Keratinocyte (primary cell): ENCODE results near the gene PLPP1. TPM values are rescaled to one million over a fixed set of nuclear protein-coding genes. Genes with fewer than 3 reads are reported as not detected.

Experiments
- DNase-seq: peaks from one replicate; pipeline ENCODE4 v3.0.0-alpha.2; 2011; ENCODE audit warnings: low read depth, missing footprints, low spot score
- FAIRE-seq: peaks from 2 replicates; lab custom pipeline; 2011; peaks lifted over from hg19 to GRCh38; lab: Jason Lieb, UNC
- H2AFZ ChIP-seq: 2 replicates; pipeline ENCODE4 v1.6.0; 2012; ENCODE audit warnings: low read length, control low read depth, inconsistent platforms; ENCODE audit not compliant: control insufficient read depth
- H3K27ac ChIP-seq: 2 replicates; pipeline ENCODE4 v1.5.1; 2011; ENCODE audit warnings: low read length; ENCODE audit not compliant: control insufficient read depth, insufficient read depth
- H3K27me3 ChIP-seq: 3 replicates; pipeline ENCODE4 v1.6.0; 2011; ENCODE audit warnings: low read length; ENCODE audit not compliant: control insufficient read depth, insufficient read depth; ENCODE audit errors: extremely low read depth
- H3K36me3 ChIP-seq, 2 experiments: 2 replicates in 1 of 2; 3 replicates in 1 of 2; pipeline ENCODE4 v1.5.1; 2011; ENCODE audit warnings: low read length in 2 of 2, mild to moderate bottlenecking in 1 of 2; ENCODE audit not compliant: control insufficient read depth in 2 of 2, insufficient read depth in 2 of 2; ENCODE audit errors: extremely low read depth in 1 of 2
- H3K4me1 ChIP-seq: 3 replicates; pipeline ENCODE4 v1.5.1; 2011; ENCODE audit warnings: low read length; ENCODE audit not compliant: control insufficient read depth, insufficient read depth; ENCODE audit errors: extremely low read depth
- H3K4me2 ChIP-seq: 3 replicates; pipeline ENCODE4 v1.6.0; 2011; ENCODE audit warnings: low read depth, low read length; ENCODE audit not compliant: control insufficient read depth, insufficient read depth; ENCODE audit errors: extremely low read depth
- H3K4me3 ChIP-seq, 3 experiments: fragments of 200-600 bp in 1 of 3; sonication (generic) in 1 of 3; 2 replicates in 2 of 3; 3 replicates in 1 of 3; pipeline ENCODE4 v1.5.1; 2011 to 2016; ENCODE audit warnings: low read length in 3 of 3, mild to moderate bottlenecking in 3 of 3, control low read depth in 2 of 3, inconsistent platforms in 1 of 3, low read depth in 1 of 3, mixed read lengths in 1 of 3, mixed run types in 1 of 3, moderate library complexity in 1 of 3; ENCODE audit not compliant: control insufficient read depth in 2 of 3, insufficient read depth in 2 of 3; ENCODE audit errors: extremely low read depth in 1 of 3
- H3K79me2 ChIP-seq: 2 replicates; pipeline ENCODE4 v1.6.0; 2012; ENCODE audit warnings: low read length; ENCODE audit not compliant: control insufficient read depth, insufficient read depth
- H3K9ac ChIP-seq: 3 replicates; pipeline ENCODE4 v1.6.0; 2011; ENCODE audit warnings: low read length; ENCODE audit not compliant: control insufficient read depth, insufficient read depth; ENCODE audit errors: extremely low read depth
- H3K9me1 ChIP-seq: 3 replicates; pipeline ENCODE4 v1.6.0; 2011; ENCODE audit warnings: low read length; ENCODE audit not compliant: control insufficient read depth, insufficient read depth; ENCODE audit errors: extremely low read depth
- H3K9me3 ChIP-seq: 2 replicates; pipeline ENCODE4 v1.5.1; 2012; ENCODE audit warnings: low read depth, low read length; ENCODE audit not compliant: control insufficient read depth
- H4K20me1 ChIP-seq: 3 replicates; pipeline ENCODE4 v1.6.0; 2011; ENCODE audit warnings: low read length; ENCODE audit not compliant: control insufficient read depth, insufficient read depth; ENCODE audit errors: extremely low read depth
- CTCF ChIP-seq, 3 experiments: IDR thresholded peaks in 1 of 3; conservative IDR thresholded peaks in 1 of 3; optimal IDR thresholded peaks in 1 of 3; 2 replicates in 2 of 3; 3 replicates in 1 of 3; pipeline versions ENCODE3 to v1.5.1; 2011; ENCODE audit warnings: low read length in 3 of 3, mild to moderate bottlenecking in 3 of 3, moderate library complexity in 2 of 3, control low read depth in 1 of 3, inconsistent platforms in 1 of 3; ENCODE audit not compliant: insufficient read depth in 2 of 3; ENCODE audit errors: extremely low read depth in 1 of 3
- EZH2 ChIP-seq: IDR thresholded peaks from one replicate; pipeline ENCODE4 v1.6.1; 2012; ENCODE audit warnings: inconsistent platforms, mild to moderate bottlenecking, low read length, moderate library complexity
- dilution Hi-C: fragments of 300-500 bp; cut with MboI; formaldehyde crosslinking; loops from one replicate; pipeline ENCODE4 v1.7.0; 2020; ENCODE audit warnings: low sequenced_read_pairs; ENCODE audit not compliant: extremely low pct_ligation_motif_present
- polyA plus RNA-seq, 5 experiments: library from polyadenylated mRNA; depleted of rRNA in 3 of 5; stranded (reverse) in 3 of 5; stranded (forward) in 1 of 5; unstranded in 1 of 5; fragments of >200 nt; gene quantifications; 1 replicate in 1 of 5; 2 replicates in 3 of 5; 3 replicates in 1 of 5; pipeline versions ENCODE4 v1.2.1 to v1.2.3, GENCODE V29; 2011 to 2012; ENCODE audit warnings: missing spikeins in 2 of 5, low read depth in 1 of 5, low replicate concordance in 1 of 5

PLPP1 gene
- polyA plus RNA-seq, 1 donor (not counting 4 experiments of a cell fraction or from before 2014, with no cell fraction given) = 13.2 TPM

- Histone ChIP-seq H3K79me2 (no peaks in the 10 kb centered on the region), H3K36me3 (no peaks in the 10 kb centered on the region), H2AFZ (no peak overlapping the region), H3K9me1 (no peaks in the 10 kb centered on the region), H3K27ac (no peak overlapping the region), H3K4me1 (no peaks in the 10 kb centered on the region), H3K4me3 (no peak overlapping the region), H3K9ac (no peak overlapping the region), H3K27me3 (no peaks in the 10 kb centered on the region), H3K4me2 (no peak overlapping the region), H4K20me1 (no peaks in the 10 kb centered on the region), H3K9me3 (no peaks in the 10 kb centered on the region)
- DNase-seq (no peak), FAIRE-seq (peak; percentile 78)
- TF ChIP-seq EZH2 = no peak
- no peak for TF ChIP-seq CTCF (optimal IDR thresholded peaks at IDR 0.05 in 1 of 3, IDR thresholded peaks at IDR 0.05 in 1 of 3, conservative IDR thresholded peaks at IDR 0.05 in 1 of 3; ENCODE audit: extremely low read depth in 1 of 3, insufficient read depth in 2 of 3, low read length in 3 of 3)
- dilution Hi-C loops = no loop called here
These were observed 42.3 kb downstream of the PLPP1 start for GRCh38 chr5:55492449-55492848.

- Histone ChIP-seq H3K9ac (no peak overlapping the region), H3K36me3 (no peaks in the 10 kb centered on the region), H3K79me2 (no peaks in the 10 kb centered on the region), H4K20me1 (no peaks in the 10 kb centered on the region), H3K27me3 (no peaks in the 10 kb centered on the region), H3K9me3 (no peaks in the 10 kb centered on the region), H3K4me2 (no peak overlapping the region), H3K4me1 (no peaks in the 10 kb centered on the region), H3K27ac (no peak overlapping the region), H2AFZ (no peak overlapping the region), H3K4me3 (no peak overlapping the region), H3K9me1 (no peaks in the 10 kb centered on the region)
- no peak for TF ChIP-seq CTCF (optimal IDR thresholded peaks at IDR 0.05 in 1 of 3, IDR thresholded peaks at IDR 0.05 in 1 of 3, conservative IDR thresholded peaks at IDR 0.05 in 1 of 3; ENCODE audit: extremely low read depth in 1 of 3, insufficient read depth in 2 of 3, low read length in 3 of 3)
- TF ChIP-seq EZH2 = no peak
- dilution Hi-C loops = no loop called here
- DNase-seq (no peak), FAIRE-seq (peak; percentile 13)
These were observed 49.7 kb downstream of the PLPP1 start for GRCh38 chr5:55485073-55485472.
